Neuronal stem cell (in vitro differentiated cells): ENCODE measurements around the gene XRCC3.
"Not testable (repeated sequence)": the region's sequence is repeated elsewhere in the genome, so short reads cannot be mapped to it uniquely, and the experiment has no call there.

ENCODE experiments used
- DNase-seq: peaks from one replicate; pipeline ENCODE4 v3.0.0-alpha.2; 2013; ENCODE audit warnings: low spot score
- H2AFZ ChIP-seq: one replicate; pipeline ENCODE4 v1.6.1; 2013; ENCODE audit warnings: mild to moderate bottlenecking, low read length, inconsistent platforms
- H2AK5ac ChIP-seq: 2 replicates; pipeline ENCODE4 v1.6.1; 2013; ENCODE audit warnings: low read depth, mild to moderate bottlenecking, inconsistent platforms, low read length, moderate library complexity, mixed read lengths
- H2BK120ac ChIP-seq: 2 replicates; pipeline ENCODE4 v1.6.1; 2013; ENCODE audit warnings: low read depth, mild to moderate bottlenecking, inconsistent platforms, low read length, moderate library complexity, mixed read lengths
- H2BK12ac ChIP-seq: one replicate; pipeline ENCODE4 v1.6.1; 2013; ENCODE audit warnings: low read length, inconsistent platforms
- H2BK15ac ChIP-seq: 2 replicates; pipeline ENCODE4 v1.6.1; 2013; ENCODE audit warnings: mild to moderate bottlenecking, low read length, inconsistent platforms, mixed read lengths
- H2BK5ac ChIP-seq: one replicate; pipeline ENCODE4 v1.6.1; 2013; ENCODE audit warnings: inconsistent platforms, mild to moderate bottlenecking, low read length, moderate library complexity
- H3K14ac ChIP-seq: one replicate; pipeline ENCODE4 v1.6.1; 2013; ENCODE audit warnings: low read length, inconsistent platforms
- H3K18ac ChIP-seq: 2 replicates; pipeline ENCODE4 v1.6.1; 2013; ENCODE audit warnings: low read length, inconsistent platforms
- H3K23ac ChIP-seq: 2 replicates; pipeline ENCODE4 v1.6.1; 2013; ENCODE audit warnings: low read depth, mild to moderate bottlenecking, mixed read lengths, low read length, inconsistent platforms; ENCODE audit not compliant: poor library complexity
- H3K27ac ChIP-seq: replicated peaks from 3 replicates; pipeline ENCODE4 v1.5.1; 2013; ENCODE audit warnings: low read length, inconsistent platforms
- H3K27me3 ChIP-seq, 3 experiments: 2 replicates each; pipeline ENCODE4 v1.6.1; 2013; ENCODE audit warnings: low read length in 3 of 3, mild to moderate bottlenecking in 2 of 3, inconsistent platforms in 1 of 3, low read depth in 1 of 3, mixed read lengths in 1 of 3, moderate library complexity in 1 of 3; ENCODE audit not compliant: control insufficient read depth in 3 of 3, insufficient read depth in 3 of 3
- H3K36me3 ChIP-seq, 2 donors: replicated peaks in 1 of 2; 2 replicates each; pipeline ENCODE4 v1.6.1; 2013; ENCODE audit warnings: low read length in 2 of 2; ENCODE audit not compliant: control insufficient read depth in 2 of 2, insufficient read depth in 2 of 2
- H3K4ac ChIP-seq: 2 replicates; pipeline ENCODE4 v1.6.1; 2013; ENCODE audit warnings: inconsistent platforms, mild to moderate bottlenecking, low read length, moderate library complexity
- H3K4me1 ChIP-seq, 2 donors: 1 replicate in 1 of 2; 2 replicates in 1 of 2; pipeline ENCODE4 v1.6.1; 2013; ENCODE audit warnings: low read length in 2 of 2, low read depth in 1 of 2; ENCODE audit not compliant: control insufficient read depth in 2 of 2, insufficient read depth in 1 of 2
- H3K4me2 ChIP-seq: one replicate; pipeline ENCODE4 v1.6.1; 2013; ENCODE audit warnings: mild to moderate bottlenecking, low read length, inconsistent platforms; ENCODE audit not compliant: insufficient read depth, poor library complexity, severe bottlenecking
- H3K4me3 ChIP-seq, 2 donors: 2 replicates each; pipeline ENCODE4 v1.5.1; 2013; ENCODE audit warnings: low read length in 2 of 2, mild to moderate bottlenecking in 2 of 2, inconsistent platforms in 1 of 2, moderate library complexity in 1 of 2
- H3K79me1 ChIP-seq: one replicate; pipeline ENCODE4 v1.6.1; 2013; ENCODE audit warnings: low read depth, mild to moderate bottlenecking, inconsistent platforms, low read length, moderate library complexity
- H3K9ac ChIP-seq: one replicate; pipeline ENCODE4 v1.6.1; 2013; ENCODE audit warnings: mild to moderate bottlenecking, low read depth, low read length, inconsistent platforms; ENCODE audit not compliant: poor library complexity
- H3K9me3 ChIP-seq, 2 donors: replicated peaks in 1 of 2; 2 replicates each; pipeline versions ENCODE3 to v1.6.1; 2013; ENCODE audit warnings: low read length in 2 of 2, mild to moderate bottlenecking in 2 of 2, inconsistent platforms in 1 of 2, low read depth in 1 of 2, mixed read lengths in 1 of 2, moderate library complexity in 1 of 2; ENCODE audit not compliant: control insufficient read depth in 2 of 2, insufficient read depth in 1 of 2
- H4K8ac ChIP-seq: one replicate; pipeline ENCODE4 v1.6.1; 2013; ENCODE audit warnings: low read depth, mild to moderate bottlenecking, inconsistent platforms, low read length, moderate library complexity
- H4K91ac ChIP-seq: one replicate; pipeline ENCODE4 v1.6.1; 2013; ENCODE audit warnings: low read length, low read depth, mild to moderate bottlenecking, inconsistent platforms; ENCODE audit not compliant: poor library complexity
- WGBS, 2 donors: extraction: QIAGEN DNeasy Blood & Tissue Kit; methylation state at CpG; one replicate each; pipeline ENCODE4 v1.1.7; 2013; ENCODE audit warnings: missing lambda C conversion rate in 2 of 2, mixed read lengths in 1 of 2; ENCODE audit not compliant: insufficient read length in 2 of 2, insufficient replicate concordance in 1 of 2; ENCODE audit errors: extremely low coverage in 2 of 2; 5-methylcytosine and 5-hydroxymethylcytosine counted together

The XRCC3 gene

DNA sequence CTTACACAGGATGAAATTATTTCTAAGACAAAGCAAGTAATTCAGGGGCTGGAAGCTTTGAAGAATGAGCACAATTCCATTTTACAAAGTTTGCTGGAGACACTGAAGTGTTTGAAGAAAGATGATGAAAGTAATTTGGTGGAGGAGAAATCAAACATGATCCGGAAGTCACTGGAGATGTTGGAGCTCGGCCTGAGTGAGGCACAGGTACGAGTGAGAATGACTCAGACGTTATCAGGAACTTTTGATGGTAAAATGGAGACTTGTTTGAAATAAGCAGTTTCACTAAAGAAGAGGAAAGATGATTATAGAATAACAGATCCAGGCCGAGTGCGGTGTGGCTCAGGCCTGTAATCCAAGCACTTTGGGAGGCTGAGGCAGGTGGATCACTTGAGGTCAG, 60.6 kb downstream of the XRCC3 start:
- H3K9ac ChIP-seq = no peak overlapping the region
- WGBS, 2 donors = no CpG with 5 or more reads among the region's 6 CpGs
- H3K36me3 ChIP-seq = peaks cover 30 to 57% of the 10 kb centered on the region in 2 donors

DNA sequence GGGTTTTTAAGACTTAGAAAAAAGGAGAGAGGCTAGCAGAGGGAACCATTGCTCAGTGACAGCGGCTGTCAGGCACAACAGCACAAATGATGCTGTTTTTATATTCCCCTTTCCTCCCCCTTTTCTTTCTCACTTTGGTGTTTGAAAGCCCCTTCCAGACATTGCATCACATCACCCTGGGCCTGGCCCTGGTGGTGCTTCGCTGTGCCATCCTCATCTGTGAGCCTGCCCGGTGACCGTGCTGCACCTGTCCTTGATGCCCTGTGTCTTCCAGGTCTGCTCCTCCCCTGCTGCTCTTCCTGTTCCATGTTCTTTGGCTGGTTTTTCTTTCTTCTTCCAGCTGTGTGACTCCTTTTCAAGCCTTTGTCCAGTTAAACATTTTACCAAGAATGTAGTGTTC, 61.4 kb downstream of the XRCC3 start:
- Histone ChIP-seq H3K18ac (no peak overlapping the region), H3K14ac (no peak overlapping the region), H3K36me3 (peaks cover 26 to 49% of the 10 kb centered on the region in 2 donors), H3K4me2 (no peak overlapping the region), H4K91ac (no peak overlapping the region), H3K4ac (no peak overlapping the region), H3K9me3 (no peaks in the 10 kb centered on the region), H2BK120ac (no peak overlapping the region), H3K9ac (peak overlapping the region; percentile 5), H3K23ac (no peak overlapping the region), H3K79me1 (peaks cover 7% of the 10 kb centered on the region), H2BK5ac (no peak overlapping the region), H3K27me3 (no peaks in the 10 kb centered on the region), H2BK15ac (no peak overlapping the region), H2BK12ac (no peak overlapping the region), H2AFZ (no peak overlapping the region), H2AK5ac (no peak overlapping the region), H3K27ac (no peak overlapping the region), H3K4me1 (peaks cover 9 to 22% of the 10 kb centered on the region in 2 donors), H4K8ac (no peak overlapping the region), H3K4me3 (no peak overlapping the region)
- WGBS, 2 donors = no CpG with 5 or more reads among the region's 4 CpGs
- no peak for DNase-seq

More for the DNA sequence above, 60.6 kb downstream of the XRCC3 start:
- no peak overlapping the region for H2AFZ ChIP-seq
- no peak overlapping the region for H3K18ac ChIP-seq
- H3K4me1 ChIP-seq = peaks cover 9 to 22% of the 10 kb centered on the region in 2 donors
- no peak overlapping the region for H3K14ac ChIP-seq
- no peak overlapping the region for H3K4ac ChIP-seq
- no peak overlapping the region for H2BK15ac ChIP-seq
- H2BK5ac ChIP-seq = no peak overlapping the region
- H4K91ac ChIP-seq = no peak overlapping the region
- H2BK12ac ChIP-seq = no peak overlapping the region
- H3K27ac ChIP-seq = no peak overlapping the region
- no peak for DNase-seq
- no peak overlapping the region for H3K23ac ChIP-seq
- no peak overlapping the region for H2BK120ac ChIP-seq
- H3K9me3 ChIP-seq = no peaks in the 10 kb centered on the region
- H3K27me3 ChIP-seq = no peaks in the 10 kb centered on the region
- no peak overlapping the region for H4K8ac ChIP-seq
- H3K4me3 ChIP-seq = no peak overlapping the region
- peaks cover 7% of the 10 kb centered on the region for H3K79me1 ChIP-seq
- H3K4me2 ChIP-seq = no peak overlapping the region
- H2AK5ac ChIP-seq = no peak overlapping the region

- no CpG with 5 or more reads among the region's 10 CpGs for WGBS, 2 donors
- H3K14ac ChIP-seq, DNase-seq, H3K23ac ChIP-seq, H3K27ac ChIP-seq, H3K9ac ChIP-seq, H2AK5ac ChIP-seq, H4K8ac ChIP-seq, H3K27me3 ChIP-seq, H4K91ac ChIP-seq, H3K4me3 ChIP-seq, H2BK12ac ChIP-seq, H2BK15ac ChIP-seq, H3K4me2 ChIP-seq, H3K4ac ChIP-seq, H3K79me1 ChIP-seq, H2BK5ac ChIP-seq, H3K9me3 ChIP-seq, H2AFZ ChIP-seq, H3K18ac ChIP-seq, H2BK120ac ChIP-seq: not testable (repeated sequence)
- H3K36me3 ChIP-seq = peaks cover 26 to 48% of the 10 kb centered on the region in 2 donors
- H3K4me1 ChIP-seq = peaks cover 9 to 22% of the 10 kb centered on the region in 2 donors
Measured at GRCh38 chr14:103653336-103653735, 61.9 kb downstream of the XRCC3 start.

DNA sequence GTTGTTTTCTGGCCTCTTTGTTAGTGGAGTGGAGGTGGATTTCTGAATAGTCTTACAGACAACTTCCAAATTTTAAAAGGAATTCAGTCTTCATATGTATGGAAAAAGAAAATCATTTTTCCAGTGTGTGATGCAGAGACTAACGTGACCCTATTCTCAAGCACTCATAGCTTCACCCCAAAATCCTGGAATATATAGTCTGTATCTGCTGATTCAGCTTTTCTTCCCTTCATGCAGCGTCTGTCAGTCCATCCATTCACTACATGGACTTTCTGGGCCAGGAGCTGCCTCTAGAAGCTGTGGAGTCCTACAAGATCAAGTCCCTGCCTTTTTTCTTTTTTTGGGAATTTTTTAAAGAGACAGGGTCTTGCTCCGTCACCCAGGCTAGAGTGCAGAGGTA, 62.4 kb downstream of the XRCC3 start:
- Histone ChIP-seq H3K4ac (no peak overlapping the region), H3K27ac (no peak overlapping the region), H2BK15ac (no peak overlapping the region), H3K14ac (no peak overlapping the region), H3K4me2 (no peak overlapping the region), H3K9me3 (no peaks in the 10 kb centered on the region), H2BK5ac (no peak overlapping the region), H3K27me3 (no peaks in the 10 kb centered on the region), H3K4me1 (peaks cover 9 to 22% of the 10 kb centered on the region in 2 donors), H3K23ac (no peak overlapping the region), H2BK120ac (no peak overlapping the region), H3K4me3 (no peak overlapping the region), H3K9ac (no peak overlapping the region), H3K36me3 (peaks cover 24 to 46% of the 10 kb centered on the region in 2 donors), H2AK5ac (no peak overlapping the region), H2BK12ac (no peak overlapping the region), H4K91ac (no peak overlapping the region), H3K79me1 (peaks cover 10% of the 10 kb centered on the region), H2AFZ (no peak overlapping the region), H3K18ac (no peak overlapping the region), H4K8ac (no peak overlapping the region)
- no CpG with 5 or more reads among the region's 3 CpGs for WGBS, 2 donors
- no peak for DNase-seq
